Skin epidermis (tissue), 12 donors: Measurements from ENCODE around the gene ATF7IP2.

ENCODE experiments used
- H3K27ac ChIP-seq, 21 experiments: fragments of 200-600 bp; sonication (generic) in 11 of 21; one replicate each; pipeline ENCODE4 v1.5.0; 2020; ENCODE audit warnings: mild to moderate bottlenecking in 3 of 21, inconsistent platforms in 2 of 21, moderate library complexity in 2 of 21
- H3K4me3 ChIP-seq, 7 experiments: fragments of 200-600 bp; sonication (generic) in 2 of 7; one replicate each; pipeline ENCODE4 v1.5.0; 2020; ENCODE audit warnings: inconsistent platforms in 2 of 7, mild to moderate bottlenecking in 2 of 7, moderate library complexity in 1 of 7

The ATF7IP2 gene

GRCh38 chr16:10531582-10531981 lies 145.7 kb downstream of the ATF7IP2 start:
- H3K4me3 ChIP-seq: no peak overlapping the region
- no peak overlapping the region for H3K27ac ChIP-seq
